Lung microvascular endothelial cell (primary cell): ENCODE measurements around the gene RNF149. TPM values are rescaled to one million over a fixed set of nuclear protein-coding genes. Genes with fewer than 3 reads are reported as not detected.

Source experiments
- DNase-seq, 2 donors: peaks; one replicate each; pipeline versions ENCODE4 v3.0.0 to v3.0.0-alpha.2; 2010; ENCODE audit warnings: low read depth in 2 of 2
- total RNA-seq: library from RNA; depleted of rRNA; stranded (reverse); fragments of >200 nt; gene quantifications from 2 replicates; pipeline ENCODE4 v1.2.1, GENCODE V29; 2014

The RNF149 gene
- total RNA-seq, 1 donor from 2014 or later = 34.3 TPM

GRCh38 chr2:101232770-101233169, 75.7 kb downstream of the RNF149 start:
- no peak for DNase-seq

- no peak for DNase-seq
These were observed 76.4 kb downstream of the RNF149 start for GRCh38 chr2:101231937-101232730.

- no peak for DNase-seq
These were observed 77.3 kb downstream of the RNF149 start for GRCh38 chr2:101231240-101231639.

GRCh38 chr2:101230541-101231001, 77.9 kb downstream of the RNF149 start:
- DNase-seq = no peak

Other genes starting within 250 kb of the RNF149 start
- 62.8 and 96.8 TPM in 2 replicates for gene TBC1D8, start 157.3 kb downstream of the RNF149 start, total RNA-seq
- 12.9 and 15.7 TPM in 2 replicates for gene CNOT11, start 55.8 kb downstream of the RNF149 start, total RNA-seq
- gene CREG2, start 78.8 kb upstream of the RNF149 start, total RNA-seq = 0.44 TPM in 1 of 2 replicates, not detected in the other
- gene RFX8, start 166.4 kb upstream of the RNF149 start, total RNA-seq = 0.22 TPM in 1 of 2 replicates, not detected in the other